22Rv1 (cell line): Measurements from ENCODE around the gene TREM2.

ENCODE experiments used
- H3K27ac ChIP-seq: fragments of 450-650 bp; 2 replicates; pipeline ENCODE4 v1.5.1; 2017
- CTCF ChIP-seq: fragments of 450-650 bp; IDR thresholded peaks from 2 replicates; pipeline ENCODE4 v1.5.1; 2017; ENCODE audit warnings: mild to moderate bottlenecking
- ZFX ChIP-seq: fragments of 450-650 bp; IDR thresholded peaks from 2 replicates; pipeline ENCODE4 v1.6.1; 2017; ENCODE audit warnings: antibody characterized with exemption, borderline replicate concordance

The TREM2 gene

GRCh38 chr6:41150671-41151070 lies 12.2 kb downstream of the TREM2 start:
- TF ChIP-seq CTCF (no peak), ZFX (no peak)
- H3K27ac ChIP-seq = no peak overlapping the region

GRCh38 chr6:41147917-41148316 lies 15.0 kb downstream of the TREM2 start:
- TF ChIP-seq ZFX (no peak), CTCF (no peak)
- no peak overlapping the region for H3K27ac ChIP-seq

- no peak overlapping the region for H3K27ac ChIP-seq
- TF ChIP-seq CTCF = no peak
- no peak for TF ChIP-seq ZFX
Measured at GRCh38 chr6:41136911-41137310, 26.0 kb downstream of the TREM2 start.

- H3K27ac ChIP-seq = no peak overlapping the region
- TF ChIP-seq ZFX = no peak
- no peak for TF ChIP-seq CTCF
Measured at GRCh38 chr6:41135062-41135832, 27.7 kb downstream of the TREM2 start.

GRCh38 chr6:41132254-41132653 lies 30.7 kb downstream of the TREM2 start:
- no peak overlapping the region for H3K27ac ChIP-seq
- TF ChIP-seq CTCF (no peak), ZFX (no peak)

GRCh38 chr6:41125282-41125681 lies 37.6 kb downstream of the TREM2 start:
- no peak for TF ChIP-seq CTCF
- no peak for TF ChIP-seq ZFX

GRCh38 chr6:41122918-41123317 lies 40.0 kb downstream of the TREM2 start:
- no peak overlapping the region for H3K27ac ChIP-seq
- no peak for TF ChIP-seq ZFX
- TF ChIP-seq CTCF = no peak

More at GRCh38 chr6:41125282-41125681, 37.6 kb downstream of the TREM2 start:
- no peak overlapping the region for H3K27ac ChIP-seq
